Measurements from ENCODE around the gene FOXL2NB. TPM values are rescaled to one million over a fixed set of nuclear protein-coding genes. Genes with fewer than 3 reads are reported as not detected.
"Not testable (repeated sequence)": the region's sequence is repeated elsewhere in the genome, so short reads cannot be mapped to it uniquely, and the experiment has no call there.

Gene FOXL2NB
- total RNA-seq, 1 donor from 2014 or later, result not detected

GRCh38 chr3:138921316-138922292 lies 25.4 kb upstream of the FOXL2NB start:
- intact Hi-C loops (cut with DNase I), result loop anchor here (2.0 to 10.0 kb wide), 4 partner anchors 505 to 807 kb away; partner anchors contain the start of genes ARMC8, DZIP1L and NME9
- TF ChIP-seq CTCF (IDR thresholded peaks at IDR 0.05), result no peak
- no peak overlapping the region for H3K4me3 ChIP-seq

GRCh38 chr3:138922400-138922799 lies 24.6 kb upstream of the FOXL2NB start:
- H3K9me3 ChIP-seq; H3K36me3 ChIP-seq; H3K4me1 ChIP-seq; DNase-seq (ENCODE audit: low spot score in 2 of 2); H3K27me3 ChIP-seq; H3K4me3 ChIP-seq: not testable (repeated sequence)
- intact Hi-C loops (cut with DNase I), result loop anchor here (2.0 to 10.0 kb wide), 4 partner anchors 506 to 808 kb away; partner anchors contain the start of genes ARMC8, DZIP1L and NME9
- peak overlapping the region; percentile 57 to 69 for H3K27ac ChIP-seq

More at GRCh38 chr3:138921316-138922292, 25.4 kb upstream of the FOXL2NB start:
- Histone ChIP-seq H3K27ac (peak overlapping the region; percentile 57 to 69), H3K36me3 (no peaks in the 10 kb centered on the region), H3K4me1 (peaks cover 0 to 2% of the 10 kb centered on the region in 2 donors), H3K9me3 (no peaks in the 10 kb centered on the region), H3K27me3 (no peaks in the 10 kb centered on the region)
- DNase-seq (ENCODE audit: low spot score in 2 of 2), result no peak

DNA sequence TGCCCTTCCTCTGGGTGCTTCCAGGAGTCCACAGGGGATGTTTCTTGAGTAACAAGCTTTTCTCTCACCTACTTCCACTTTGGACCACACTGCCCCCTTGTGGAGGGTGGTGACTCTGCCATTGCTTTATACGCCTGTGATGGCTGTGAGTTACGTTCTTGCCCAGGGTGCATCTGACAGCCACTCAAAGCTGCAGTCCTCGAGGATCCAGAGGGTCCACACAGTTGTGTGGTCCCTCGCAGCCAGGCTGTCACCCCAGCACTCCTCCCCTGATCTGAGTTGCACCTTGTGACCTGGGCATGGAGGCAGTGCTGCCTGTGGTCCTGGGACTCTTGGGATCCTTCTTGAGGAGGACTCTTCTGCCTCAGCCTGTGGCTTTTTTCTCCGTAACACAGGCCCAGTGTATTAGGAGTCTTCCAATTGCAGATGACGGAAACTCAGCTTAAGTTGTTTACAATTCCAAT lies 23.5 kb upstream of the FOXL2NB start:
- intact Hi-C loops (cut with DNase I), result loop anchor here (2.0 to 10.0 kb wide), 4 partner anchors 507 to 809 kb away; partner anchors contain the start of genes ARMC8, DZIP1L and NME9
- H3K27ac ChIP-seq, result no peak overlapping the region

DNA sequence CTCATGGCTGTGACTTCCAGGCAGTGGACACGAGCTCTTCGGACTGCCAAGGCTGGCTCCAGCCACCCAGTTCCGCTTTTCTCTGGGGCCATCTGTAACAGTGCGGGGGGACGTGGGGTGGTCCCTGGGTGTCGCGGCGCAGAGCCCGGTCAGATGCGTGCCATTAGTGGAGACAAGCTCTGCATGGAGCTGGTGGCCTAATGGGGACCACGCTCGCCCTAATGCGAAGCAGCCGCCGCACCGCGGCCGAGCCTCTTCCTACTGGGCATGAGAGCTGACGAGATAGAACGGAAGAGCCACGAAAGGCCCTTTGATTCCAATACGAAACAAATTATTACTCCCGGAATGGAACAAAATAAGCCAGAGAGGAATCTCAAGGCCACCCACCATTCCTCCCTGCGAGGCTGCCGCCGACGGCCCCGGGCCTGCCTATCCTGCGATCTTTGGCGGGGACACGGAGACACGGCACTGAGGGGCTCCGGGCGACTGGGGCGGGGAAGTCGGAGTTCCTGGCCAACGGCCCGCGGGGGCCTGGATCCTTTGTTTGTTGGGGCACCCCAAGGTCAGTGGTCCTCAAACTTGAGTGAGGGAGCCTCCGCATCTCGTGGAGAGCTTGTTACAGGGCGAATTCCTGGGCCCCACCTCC lies 18.2 kb upstream of the FOXL2NB start:
- intact Hi-C loops (cut with DNase I), result loop anchor here (10.0 kb wide), 2 partner anchors 744 to 814 kb away; partner anchors contain the start of genes ARMC8 and DZIP1L

More for the DNA sequence above, 23.5 kb upstream of the FOXL2NB start:
- DNase-seq (ENCODE audit: low spot score in 2 of 2), result peak; percentile 41 to 87
- no peaks in the 10 kb centered on the region for H3K36me3 ChIP-seq
- peak; percentile 42 to 76 (median 72) for TF ChIP-seq CTCF (IDR thresholded peaks at IDR 0.05)
- H3K4me3 ChIP-seq, result no peak overlapping the region
- no peaks in the 10 kb centered on the region for H3K9me3 ChIP-seq
- no peaks in the 10 kb centered on the region for H3K27me3 ChIP-seq
- peaks cover 0 to 2% of the 10 kb centered on the region in 2 donors for H3K4me1 ChIP-seq

DNA sequence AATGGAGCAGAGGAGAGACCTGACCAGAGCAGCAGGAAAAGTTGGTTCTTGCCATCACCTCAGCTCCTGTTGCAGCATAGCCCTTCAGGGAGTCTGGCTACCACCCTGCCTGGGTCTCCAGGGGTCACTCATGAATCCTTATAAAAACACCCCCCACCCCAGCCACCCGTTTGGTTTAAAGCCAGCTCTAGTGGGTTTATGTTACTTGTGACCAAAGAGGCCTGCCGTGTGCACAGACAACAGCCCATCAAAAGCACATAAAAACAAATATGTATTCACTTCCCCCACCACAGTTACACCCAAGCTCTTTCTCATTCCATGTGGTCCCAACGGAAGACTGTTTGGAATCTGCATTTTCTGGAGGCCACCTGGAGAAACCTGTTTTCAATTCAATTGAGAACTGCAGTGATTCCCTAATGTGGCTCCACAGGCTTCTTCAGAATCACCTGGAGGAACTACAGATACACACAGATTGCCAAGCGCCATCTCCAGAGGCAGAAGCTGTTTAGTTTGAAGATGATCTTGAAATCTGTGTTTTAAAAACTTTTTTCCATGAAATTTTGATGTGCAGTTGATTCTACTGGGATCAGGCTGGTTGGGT lies 13.8 kb upstream of the FOXL2NB start:
- no peak for DNase-seq (ENCODE audit: low spot score in 2 of 2)

More for the DNA sequence above, 18.2 kb upstream of the FOXL2NB start:
- no peaks in the 10 kb centered on the region for H3K4me1 ChIP-seq
- H3K9me3 ChIP-seq, result no peaks in the 10 kb centered on the region
- no peak for TF ChIP-seq CTCF (IDR thresholded peaks at IDR 0.05)
- no peak overlapping the region for H3K4me3 ChIP-seq
- no peak overlapping the region for H3K27ac ChIP-seq
- no peaks in the 10 kb centered on the region for H3K36me3 ChIP-seq
- no peak for DNase-seq (ENCODE audit: low spot score in 2 of 2)
- no peaks in the 10 kb centered on the region for H3K27me3 ChIP-seq

More for the DNA sequence above, 13.8 kb upstream of the FOXL2NB start:
- no peaks in the 10 kb centered on the region for H3K9me3 ChIP-seq
- intact Hi-C loops (cut with DNase I), result no loop called here
- no peaks in the 10 kb centered on the region for H3K36me3 ChIP-seq
- no peak for TF ChIP-seq CTCF (IDR thresholded peaks at IDR 0.05)
- H3K27me3 ChIP-seq, result peaks cover 11% of the 10 kb centered on the region
- H3K4me3 ChIP-seq, result no peak overlapping the region
- H3K27ac ChIP-seq, result no peak overlapping the region
- peaks cover 0 to 20% of the 10 kb centered on the region in 2 donors for H3K4me1 ChIP-seq

Data from ascending aorta (tissue), 2 donors.